GM06990 (cell line): ENCODE measurements around the gene FAM78B.

ENCODE experiments used
- DNase-seq: peaks from one replicate; pipeline ENCODE4 v3.0.0-alpha.2; 2011; ENCODE audit not compliant: insufficient read length; ENCODE audit errors: extremely low read depth
- H3K27me3 ChIP-seq: replicated peaks from 2 replicates; pipeline ENCODE4 v1.6.0; 2011; ENCODE audit warnings: low read length; ENCODE audit not compliant: control insufficient read depth, insufficient read depth
- H3K36me3 ChIP-seq: 2 replicates; pipeline ENCODE4 v1.5.1; 2011; ENCODE audit warnings: low read length; ENCODE audit not compliant: control insufficient read depth, insufficient read depth
- H3K4me3 ChIP-seq: replicated peaks from 2 replicates; pipeline ENCODE4 v1.5.1; 2011; ENCODE audit warnings: low read depth, mild to moderate bottlenecking, control low read depth, low read length
- CTCF ChIP-seq: IDR thresholded peaks from 2 replicates; pipeline ENCODE4 v1.5.1; 2011; ENCODE audit warnings: low read length, control low read depth, mild to moderate bottlenecking, inconsistent platforms; ENCODE audit not compliant: insufficient read depth, poor library complexity, severe bottlenecking

Gene FAM78B

GRCh38 chr1:166036092-166036491 lies 130.7 kb downstream of the FAM78B start:
- no peak for TF ChIP-seq CTCF
- no peaks in the 10 kb centered on the region; the same call in 1 of the 2 replicates for H3K27me3 ChIP-seq
- H3K4me3 ChIP-seq = no peak overlapping the region
- H3K36me3 ChIP-seq = no peaks in the 10 kb centered on the region
- no peak for DNase-seq

GRCh38 chr1:166032572-166033371 lies 134.0 kb downstream of the FAM78B start:
- DNase-seq = no peak
- no peak overlapping the region for H3K4me3 ChIP-seq
- H3K27me3 ChIP-seq = no peaks in the 10 kb centered on the region; the same call in 1 of the 2 replicates
- TF ChIP-seq CTCF = no peak
- H3K36me3 ChIP-seq = no peaks in the 10 kb centered on the region

- Histone ChIP-seq H3K36me3 (no peaks in the 10 kb centered on the region), H3K4me3 (no peak overlapping the region), H3K27me3 (no peaks in the 10 kb centered on the region; the same call in 1 of the 2 replicates)
- no peak for TF ChIP-seq CTCF
- no peak for DNase-seq
Observed at GRCh38 chr1:166031932-166032571, 134.7 kb downstream of the FAM78B start.

- no peak for TF ChIP-seq CTCF
- H3K27me3 ChIP-seq = no peaks in the 10 kb centered on the region; the same call in 1 of the 2 replicates
- no peaks in the 10 kb centered on the region for H3K36me3 ChIP-seq
- H3K4me3 ChIP-seq = no peak overlapping the region
- no peak for DNase-seq
Observed at GRCh38 chr1:166029196-166029945, 137.4 kb downstream of the FAM78B start.

- no peak overlapping the region for H3K4me3 ChIP-seq
- H3K36me3 ChIP-seq = no peaks in the 10 kb centered on the region
- no peaks in the 10 kb centered on the region; the same call in 1 of the 2 replicates for H3K27me3 ChIP-seq
- TF ChIP-seq CTCF = no peak
- no peak for DNase-seq
Observed at GRCh38 chr1:166026555-166026954, 140.2 kb downstream of the FAM78B start.
